Sigmoid colon (tissue), 4 donors: Measurements from ENCODE around the gene KCNE4.

ENCODE experiments used
- EP300 ChIP-seq, 4 donors: sonication (generic); formaldehyde crosslinking; IDR thresholded peaks; one replicate each; pipeline ENCODE4 v1.6.1; 2017; ENCODE audit warnings: antibody characterized with exemption in 4 of 4
- TF ChIP-seq, protein P1 (sequence below), 4 experiments: fragments of 450-650 bp in 3 of 4; fragments of 200-600 bp in 1 of 4; IDR thresholded peaks; one replicate each; pipeline ENCODE4 v1.5.1; 2016 to 2019; ENCODE audit warnings: antibody characterized with exemption in 4 of 4, mild to moderate bottlenecking in 3 of 4, moderate library complexity in 2 of 4

DNA sequence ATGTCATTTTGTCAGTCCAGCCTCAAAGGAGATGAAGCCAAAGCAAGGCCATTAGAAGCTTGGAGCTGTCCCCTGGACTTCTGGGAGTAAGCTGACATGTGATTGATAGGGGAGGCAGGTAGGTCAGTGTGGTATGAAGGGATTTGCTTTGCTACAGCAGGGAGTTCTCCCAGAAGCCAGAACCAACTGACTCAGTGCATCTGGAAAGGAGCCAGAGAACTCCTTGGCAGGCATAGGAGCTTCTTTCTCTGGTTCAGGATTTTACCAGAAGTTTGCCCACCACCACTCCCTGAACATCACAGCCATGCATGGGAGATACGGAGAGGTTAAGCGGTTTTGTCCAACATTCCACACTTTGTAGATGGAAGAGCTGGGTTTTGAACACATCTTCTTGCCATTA, 24.5 kb upstream of the KCNE4 start:
- TF ChIP-seq, protein P1, sequence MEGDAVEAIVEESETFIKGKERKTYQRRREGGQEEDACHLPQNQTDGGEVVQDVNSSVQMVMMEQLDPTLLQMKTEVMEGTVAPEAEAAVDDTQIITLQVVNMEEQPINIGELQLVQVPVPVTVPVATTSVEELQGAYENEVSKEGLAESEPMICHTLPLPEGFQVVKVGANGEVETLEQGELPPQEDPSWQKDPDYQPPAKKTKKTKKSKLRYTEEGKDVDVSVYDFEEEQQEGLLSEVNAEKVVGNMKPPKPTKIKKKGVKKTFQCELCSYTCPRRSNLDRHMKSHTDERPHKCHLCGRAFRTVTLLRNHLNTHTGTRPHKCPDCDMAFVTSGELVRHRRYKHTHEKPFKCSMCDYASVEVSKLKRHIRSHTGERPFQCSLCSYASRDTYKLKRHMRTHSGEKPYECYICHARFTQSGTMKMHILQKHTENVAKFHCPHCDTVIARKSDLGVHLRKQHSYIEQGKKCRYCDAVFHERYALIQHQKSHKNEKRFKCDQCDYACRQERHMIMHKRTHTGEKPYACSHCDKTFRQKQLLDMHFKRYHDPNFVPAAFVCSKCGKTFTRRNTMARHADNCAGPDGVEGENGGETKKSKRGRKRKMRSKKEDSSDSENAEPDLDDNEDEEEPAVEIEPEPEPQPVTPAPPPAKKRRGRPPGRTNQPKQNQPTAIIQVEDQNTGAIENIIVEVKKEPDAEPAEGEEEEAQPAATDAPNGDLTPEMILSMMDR (IDR thresholded peaks at IDR 0.05) = no peak
- no peak for TF ChIP-seq EP300 (IDR thresholded peaks at IDR 0.05)
